Motor neuron (in vitro differentiated cells): ENCODE results near the gene TPSD1. TPM values are rescaled to one million over a fixed set of nuclear protein-coding genes. Genes with fewer than 3 reads are reported as not detected.
"Not testable (repeated sequence)": the region's sequence is repeated elsewhere in the genome, so short reads cannot be mapped to it uniquely, and the experiment has no call there.

ENCODE experiments used
- ATAC-seq, 8 experiments: fragments of 200-7000 bp; cut with Tn5 transposase; replicated peaks in 6 of 8; 2 replicates each; pipeline ENCODE4 v1.8.0; 2021; ENCODE audit warnings: mild to moderate bottlenecking in 8 of 8, moderate library complexity in 8 of 8
- H3K27ac ChIP-seq, 2 donors: fragments of 250-450 bp; sonication (Bioruptor Pico); 2 replicates each; pipeline ENCODE4 v1.9.0; 2021; ENCODE audit warnings: antibody characterized with exemption in 2 of 2, mild to moderate bottlenecking in 2 of 2, moderate library complexity in 1 of 2
- H3K4me1 ChIP-seq, 2 donors: fragments of 250-450 bp; sonication (Bioruptor Pico); replicated peaks in 1 of 2; 2 replicates each; pipeline ENCODE4 v1.6.1; 2021; ENCODE audit warnings: antibody characterized with exemption in 2 of 2, mild to moderate bottlenecking in 2 of 2, moderate library complexity in 1 of 2
- H3K4me3 ChIP-seq, 5 donors: fragments of 250-450 bp; sonication (Bioruptor Pico); 2 replicates each; pipeline ENCODE4 v1.9.0; 2021; ENCODE audit warnings: antibody characterized with exemption in 5 of 5, mild to moderate bottlenecking in 5 of 5, moderate library complexity in 4 of 5
- WGBS, 10 experiments: fragments of 450-650 bp; shearing (Covaris generic); methylation state at CpG; one replicate each; pipeline ENCODE4 v1.0.0; 2022; 5-methylcytosine and 5-hydroxymethylcytosine counted together
- in situ Hi-C, 9 experiments: fragments of 400-800 bp; cut with MboI; loops; one replicate each; pipeline ENCODE4 v1.15.0; 2021; ENCODE audit warnings: low sequenced_read_pairs in 9 of 9, low pct_unique_long_range_greater_than_20kb in 2 of 9; ENCODE audit not compliant: unreplicated experiment in 9 of 9
- total RNA-seq, 8 experiments: library from RNA; unstranded; fragments of 300-600 nt; gene quantifications; 2 replicates each; pipeline versions ENCODE4 v1.2.3 to v1.2.4, GENCODE V29; 2022

Gene TPSD1
- total RNA-seq, 8 experiments from 2014 or later = 0.14 to 0.28 (median 0.24) TPM; not detected in 5

DNA sequence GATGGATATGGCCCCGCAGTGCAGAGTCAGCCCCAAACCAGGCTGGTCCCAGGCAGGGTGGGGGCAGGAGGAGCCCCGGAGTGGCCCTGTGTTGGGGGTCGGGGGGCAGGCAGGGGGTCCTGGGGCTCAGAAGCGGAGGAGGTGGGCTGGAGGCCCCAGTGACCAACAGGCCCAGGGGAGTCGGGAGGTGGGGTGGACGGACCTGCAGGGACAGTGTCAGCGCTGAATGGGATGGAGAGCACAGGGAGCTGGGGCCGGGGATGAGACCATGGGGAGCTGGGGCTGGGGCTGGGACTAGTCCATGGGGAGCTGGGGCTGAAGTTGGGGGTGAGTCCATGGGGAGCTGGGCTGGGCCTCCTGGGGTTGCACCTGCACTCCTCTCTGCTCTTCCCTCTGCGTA lies 16.3 kb upstream of the TPSD1 start:
- no CpG with 5 or more reads among the region's 9 CpGs for WGBS, 10 experiments
- ATAC-seq = peak in 1 of 8 experiments; percentile 1
- H3K4me1 ChIP-seq, H3K4me3 ChIP-seq, H3K27ac ChIP-seq, in situ Hi-C loops: not testable (repeated sequence)

DNA sequence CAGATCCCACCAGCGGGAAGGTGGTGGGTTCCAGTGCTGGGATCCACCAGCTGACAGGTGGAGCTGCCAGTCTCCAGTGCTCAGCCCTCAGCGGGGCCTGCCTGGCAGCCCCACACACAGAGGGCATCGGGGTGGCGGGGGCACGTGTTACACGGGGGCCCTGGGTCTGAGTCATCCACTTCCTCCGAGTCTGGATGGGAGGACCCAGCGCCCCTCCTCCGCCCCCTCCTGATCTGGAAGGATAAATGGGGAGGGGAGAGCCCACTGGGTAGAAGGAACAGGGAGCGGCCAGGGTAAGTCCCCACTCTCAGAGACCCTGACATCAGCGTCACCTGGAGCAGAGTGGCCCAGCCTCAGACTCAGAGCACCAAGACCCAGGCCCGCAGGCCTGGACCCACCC lies 15.4 kb upstream of the TPSD1 start, which contains the start of gene TPSAB1:
TSS of gene TPSAB1 (plus strand) at position 270 of the 400 bp plus-strand sequence. CDS start 234 bp downstream, outside the sequence.
- H3K4me3 ChIP-seq, ATAC-seq, H3K4me1 ChIP-seq, in situ Hi-C loops, H3K27ac ChIP-seq: not testable (repeated sequence)
- no CpG with 5 or more reads among the region's 12 CpGs for WGBS, 10 experiments

- H3K4me1 ChIP-seq, H3K27ac ChIP-seq, H3K4me3 ChIP-seq, in situ Hi-C loops: not testable (repeated sequence)
- WGBS, 10 experiments = no CpG with 5 or more reads among the region's 15 CpGs
- ATAC-seq = peak in 2 of 8 experiments; percentile 6
These were observed 14.8 kb upstream of the TPSD1 start for GRCh38 chr16:1241081-1241480.

DNA sequence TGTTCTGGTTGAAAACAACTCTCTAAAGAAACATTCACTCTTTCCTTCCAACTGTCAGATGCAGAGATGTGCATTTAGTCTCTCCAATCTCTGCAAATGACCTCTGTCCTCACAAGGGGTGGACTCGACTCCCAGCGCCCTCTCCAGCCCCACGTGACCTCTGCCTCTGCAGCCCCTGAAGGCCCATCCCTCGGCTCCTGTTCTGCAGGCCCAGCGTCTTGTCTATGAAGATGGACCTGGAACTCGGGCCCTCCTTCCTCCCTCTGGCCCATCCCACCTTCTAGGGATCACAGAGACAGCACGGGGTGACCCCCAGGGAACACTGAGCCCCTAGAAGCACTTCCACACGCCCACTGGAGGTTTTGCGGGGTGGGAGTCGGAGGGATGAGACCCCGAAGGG lies 12.5 kb upstream of the TPSD1 start:
- 0% methylated on average over 1 of the region's 11 CpGs; no CpG with 5 or more reads in 9 of the 10 experiments for WGBS, 10 experiments
- H3K27ac ChIP-seq, in situ Hi-C loops, H3K4me3 ChIP-seq, ATAC-seq, H3K4me1 ChIP-seq: not testable (repeated sequence)

- H3K27ac ChIP-seq, H3K4me3 ChIP-seq, in situ Hi-C loops, H3K4me1 ChIP-seq: not testable (repeated sequence)
- peak in 2 of 8 experiments; percentile 8 to 9 for ATAC-seq
- no CpG with 5 or more reads among the region's 32 CpGs for WGBS, 10 experiments
These were observed 11.7 kb upstream of the TPSD1 start for GRCh38 chr16:1243907-1244850.

DNA sequence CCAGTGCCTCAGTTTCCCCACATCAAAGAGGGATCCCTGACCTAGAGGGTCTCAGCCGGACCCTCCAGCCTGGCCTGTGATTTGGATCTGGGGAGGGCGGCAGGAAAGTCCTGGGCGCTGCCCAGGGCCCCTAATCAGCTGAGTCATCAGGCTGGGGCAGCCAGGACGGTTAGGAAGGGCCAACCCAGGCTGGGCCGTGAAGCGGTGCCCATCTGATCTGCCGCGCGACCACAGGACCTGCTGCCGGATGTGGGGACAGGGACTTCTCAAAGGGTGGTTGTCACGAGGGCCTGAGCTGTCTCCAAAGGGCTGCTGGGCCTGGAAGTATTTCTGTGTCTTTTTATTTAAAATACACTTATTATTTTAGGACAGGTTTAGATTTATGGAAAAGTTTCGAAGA lies 11.0 kb upstream of the TPSD1 start:
- ATAC-seq = no peak
- 74 to 90% (median 80%) methylated on average over 1 to 9 of the region's 12 CpGs; no CpG with 5 or more reads in 7 of the 10 experiments for WGBS, 10 experiments
- in situ Hi-C loops = no loop called here
- H3K4me3 ChIP-seq = no peak overlapping the region
- H3K4me1 ChIP-seq = no peaks in the 10 kb centered on the region
- H3K27ac ChIP-seq = no peak overlapping the region

- 0 to 88% (median 51%) methylated on average over 1 to 7 of the region's 22 CpGs; no CpG with 5 or more reads in 1 of the 10 experiments for WGBS, 10 experiments
- no peak overlapping the region for H3K4me3 ChIP-seq
- H3K4me1 ChIP-seq = no peaks in the 10 kb centered on the region
- in situ Hi-C loops = no loop called here
- H3K27ac ChIP-seq = no peak overlapping the region
- no peak for ATAC-seq
These were observed 10.3 kb upstream of the TPSD1 start for GRCh38 chr16:1245452-1246020.

DNA sequence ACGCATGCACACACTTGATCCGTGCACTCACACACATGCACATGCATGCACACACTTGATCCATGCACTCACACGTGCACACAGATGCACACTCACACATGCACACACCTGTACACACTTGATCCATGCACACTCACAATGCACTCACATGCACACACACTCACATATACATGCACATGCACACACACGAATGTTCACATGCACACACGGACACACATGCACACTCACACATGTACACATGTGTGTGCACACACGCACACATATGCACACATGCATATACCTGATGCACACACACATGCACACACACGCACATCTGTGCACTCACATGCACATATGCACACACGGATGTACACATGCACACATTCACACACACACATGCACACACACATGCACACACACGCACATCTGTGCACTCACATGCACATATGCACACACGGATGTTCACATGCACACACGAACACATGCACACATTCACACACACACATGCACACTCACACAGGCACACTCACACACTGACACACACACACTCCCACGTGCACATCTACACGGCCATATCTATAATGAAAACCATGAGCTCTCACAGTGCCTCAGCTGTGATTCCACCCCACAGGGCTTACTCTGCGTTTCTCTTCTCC lies 7.8 kb upstream of the TPSD1 start:
- H3K27ac ChIP-seq, ATAC-seq, H3K4me3 ChIP-seq, in situ Hi-C loops, H3K4me1 ChIP-seq: not testable (repeated sequence)
- WGBS, 10 experiments = 65 to 89% (median 76%) methylated on average over 2 to 5 of the region's 14 CpGs; no CpG with 5 or more reads in 6 of the 10 experiments

- in situ Hi-C loops = not testable (repeated sequence)
- no CpG with 5 or more reads among the region's 43 CpGs for WGBS, 10 experiments
- ATAC-seq = peak; percentile 21 to 84 (median 68)
These were observed 6.7 kb upstream of the TPSD1 start for GRCh38 chr16:1249031-1249755.

DNA sequence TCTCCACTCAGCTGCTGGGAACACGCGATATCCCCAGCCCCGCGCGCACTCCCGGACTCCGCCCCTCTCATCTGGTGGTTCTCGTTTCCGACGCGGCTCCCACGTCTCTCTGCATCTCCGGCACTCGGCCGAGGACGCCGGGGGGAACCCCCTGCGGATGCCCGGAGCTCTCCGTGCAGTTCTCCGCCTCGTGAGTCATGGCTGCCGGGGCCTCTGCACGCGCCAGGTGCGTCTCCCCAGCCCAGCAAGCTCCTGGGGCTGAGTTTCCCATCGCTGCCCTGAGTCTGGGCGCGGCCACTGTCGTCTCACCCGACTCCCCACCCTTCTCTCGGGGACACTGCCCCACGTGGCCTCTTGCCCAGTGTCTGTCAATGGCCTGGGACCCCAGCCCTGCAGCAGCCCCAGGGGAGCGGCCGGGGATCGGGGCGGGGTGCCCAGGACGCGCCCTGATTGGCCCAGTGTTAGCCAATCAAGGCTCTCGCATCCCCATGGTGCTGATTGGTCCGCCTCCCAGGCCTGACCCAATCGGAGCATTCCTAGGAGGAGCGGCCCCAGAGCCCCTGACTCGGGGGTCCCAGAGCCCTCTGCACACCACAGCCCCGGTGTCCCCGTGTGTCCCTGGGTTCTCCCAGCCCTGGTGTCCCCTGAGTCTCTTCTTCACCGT lies 2.0 kb upstream of the TPSD1 start:
- in situ Hi-C loops, H3K4me3 ChIP-seq, H3K4me1 ChIP-seq, H3K27ac ChIP-seq: not testable (repeated sequence)
- no CpG with 5 or more reads among the region's 47 CpGs for WGBS, 10 experiments
- peak in 7 of 8 experiments; percentile 10 to 94 (median 67) for ATAC-seq

More at GRCh38 chr16:1249031-1249755, 6.7 kb upstream of the TPSD1 start:
- H3K4me3 ChIP-seq, H3K27ac ChIP-seq, H3K4me1 ChIP-seq: not testable (repeated sequence)

DNA sequence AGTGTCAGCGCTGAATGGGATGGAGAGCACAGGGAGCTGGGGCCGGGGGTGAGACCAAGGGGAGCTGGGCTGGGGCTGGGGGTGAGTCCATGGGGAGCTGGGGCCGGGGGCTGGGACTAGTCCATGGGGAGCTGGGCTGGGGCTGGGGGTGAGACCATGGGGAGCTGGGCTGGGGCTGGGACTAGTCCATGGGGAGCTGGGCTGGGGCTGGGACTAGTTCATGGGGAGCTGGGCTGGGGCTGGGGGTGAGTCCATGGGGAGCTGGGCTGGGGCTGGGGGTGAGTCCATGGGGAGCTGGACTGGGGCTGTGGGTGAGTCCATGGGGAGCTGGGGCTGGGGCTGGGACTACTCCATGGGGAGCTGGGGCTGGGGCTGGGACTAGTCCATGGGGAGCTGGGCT lies 1.0 kb upstream of the TPSD1 start:
- H3K27ac ChIP-seq, ATAC-seq, H3K4me1 ChIP-seq, in situ Hi-C loops, H3K4me3 ChIP-seq: not testable (repeated sequence)
- no CpG with 5 or more reads among the region's 3 CpGs for WGBS, 10 experiments

GRCh38 chr16:1256296-1256873 lies 516 bp downstream of the TPSD1 start:
- H3K4me1 ChIP-seq, in situ Hi-C loops, H3K27ac ChIP-seq, H3K4me3 ChIP-seq, ATAC-seq: not testable (repeated sequence)
- WGBS, 10 experiments = 0 to 93% (median 40%) methylated on average over 1 to 3 of the region's 23 CpGs; no CpG with 5 or more reads in 7 of the 10 experiments
